Effector memory CD4-positive, alpha-beta T cell (primary cell): ENCODE measurements around the gene PTPRN2.

Experiments used
- DNase-seq, 3 donors: peaks; one replicate each; pipeline ENCODE4 v3.0.0-alpha.2; 2020
- H3K27ac ChIP-seq: 2 replicates; pipeline ENCODE4 v1.7.0; 2013; ENCODE audit warnings: mild to moderate bottlenecking, low read length, moderate library complexity; ENCODE audit not compliant: insufficient read depth, poor library complexity, severe bottlenecking
- H3K27me3 ChIP-seq: replicated peaks from 2 replicates; pipeline ENCODE4 v1.7.0; 2013; ENCODE audit warnings: mild to moderate bottlenecking, low read length; ENCODE audit not compliant: insufficient read depth, control insufficient read depth, poor library complexity, severe bottlenecking
- H3K36me3 ChIP-seq: 2 replicates; pipeline ENCODE4 v1.7.0; 2013; ENCODE audit warnings: mild to moderate bottlenecking, low read length, moderate library complexity; ENCODE audit not compliant: control insufficient read depth, insufficient read depth
- H3K4me1 ChIP-seq: 2 replicates; pipeline ENCODE4 v1.7.0; 2013; ENCODE audit warnings: low read length, mild to moderate bottlenecking; ENCODE audit not compliant: control insufficient read depth, insufficient read depth, poor library complexity, severe bottlenecking
- H3K4me3 ChIP-seq: 2 replicates; pipeline ENCODE4 v1.7.0; 2013; ENCODE audit warnings: low read length, low read depth, mild to moderate bottlenecking; ENCODE audit not compliant: insufficient read depth, poor library complexity, severe bottlenecking
- H3K9me3 ChIP-seq: 2 replicates; pipeline ENCODE4 v1.7.0; 2013; ENCODE audit warnings: mild to moderate bottlenecking, low read length, moderate library complexity; ENCODE audit not compliant: control insufficient read depth

PTPRN2 gene

GRCh38 chr7:158019726-158020705 lies 567.6 kb downstream of the PTPRN2 start:
- Histone ChIP-seq H3K27me3 (no peaks in the 10 kb centered on the region), H3K4me1 (no peaks in the 10 kb centered on the region), H3K4me3 (no peak overlapping the region), H3K9me3 (no peaks in the 10 kb centered on the region), H3K27ac (no peak overlapping the region), H3K36me3 (no peaks in the 10 kb centered on the region)
- no peak for DNase-seq

DNA sequence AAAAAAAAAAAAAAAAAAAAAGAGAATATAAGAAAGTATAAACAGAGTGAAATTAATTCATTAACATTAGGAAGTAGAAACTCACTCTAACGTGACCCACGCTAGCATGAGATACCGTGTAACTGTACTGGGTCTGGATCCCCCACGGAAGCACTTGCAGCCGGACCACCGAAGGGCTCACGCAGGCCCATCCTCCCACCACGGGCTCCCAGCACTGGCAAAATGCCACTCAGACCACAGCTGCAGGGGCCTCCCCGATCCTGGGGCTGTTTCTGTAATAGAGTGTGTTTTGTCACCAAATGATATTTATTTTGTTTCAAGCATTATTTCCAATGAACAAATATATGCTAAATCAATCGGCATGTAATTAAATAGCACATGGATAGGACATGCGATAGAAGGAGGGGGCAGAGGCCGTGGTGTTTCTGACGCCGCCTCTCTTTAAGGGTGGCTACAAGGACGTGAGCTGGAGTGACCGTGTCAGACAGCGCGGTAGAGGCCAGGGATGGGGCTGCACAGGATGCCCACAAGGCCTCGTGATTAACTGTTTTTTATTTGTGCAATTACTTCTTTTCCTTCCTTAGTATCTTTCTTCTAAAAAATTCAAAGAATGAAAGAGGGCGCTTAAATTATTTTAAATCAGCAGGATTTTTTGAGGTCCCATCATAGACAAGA lies 568.5 kb downstream of the PTPRN2 start:
- Histone ChIP-seq H3K9me3 (no peaks in the 10 kb centered on the region), H3K4me1 (no peaks in the 10 kb centered on the region), H3K27ac (no peak overlapping the region), H3K27me3 (no peaks in the 10 kb centered on the region), H3K4me3 (no peak overlapping the region), H3K36me3 (no peaks in the 10 kb centered on the region)
- DNase-seq = no peak

GRCh38 chr7:158018098-158018762 lies 569.4 kb downstream of the PTPRN2 start:
- no peaks in the 10 kb centered on the region for H3K4me1 ChIP-seq
- H3K9me3 ChIP-seq = no peaks in the 10 kb centered on the region
- no peak overlapping the region for H3K27ac ChIP-seq
- no peaks in the 10 kb centered on the region for H3K36me3 ChIP-seq
- H3K27me3 ChIP-seq = no peaks in the 10 kb centered on the region
- H3K4me3 ChIP-seq = no peak overlapping the region
- no peak for DNase-seq

DNA sequence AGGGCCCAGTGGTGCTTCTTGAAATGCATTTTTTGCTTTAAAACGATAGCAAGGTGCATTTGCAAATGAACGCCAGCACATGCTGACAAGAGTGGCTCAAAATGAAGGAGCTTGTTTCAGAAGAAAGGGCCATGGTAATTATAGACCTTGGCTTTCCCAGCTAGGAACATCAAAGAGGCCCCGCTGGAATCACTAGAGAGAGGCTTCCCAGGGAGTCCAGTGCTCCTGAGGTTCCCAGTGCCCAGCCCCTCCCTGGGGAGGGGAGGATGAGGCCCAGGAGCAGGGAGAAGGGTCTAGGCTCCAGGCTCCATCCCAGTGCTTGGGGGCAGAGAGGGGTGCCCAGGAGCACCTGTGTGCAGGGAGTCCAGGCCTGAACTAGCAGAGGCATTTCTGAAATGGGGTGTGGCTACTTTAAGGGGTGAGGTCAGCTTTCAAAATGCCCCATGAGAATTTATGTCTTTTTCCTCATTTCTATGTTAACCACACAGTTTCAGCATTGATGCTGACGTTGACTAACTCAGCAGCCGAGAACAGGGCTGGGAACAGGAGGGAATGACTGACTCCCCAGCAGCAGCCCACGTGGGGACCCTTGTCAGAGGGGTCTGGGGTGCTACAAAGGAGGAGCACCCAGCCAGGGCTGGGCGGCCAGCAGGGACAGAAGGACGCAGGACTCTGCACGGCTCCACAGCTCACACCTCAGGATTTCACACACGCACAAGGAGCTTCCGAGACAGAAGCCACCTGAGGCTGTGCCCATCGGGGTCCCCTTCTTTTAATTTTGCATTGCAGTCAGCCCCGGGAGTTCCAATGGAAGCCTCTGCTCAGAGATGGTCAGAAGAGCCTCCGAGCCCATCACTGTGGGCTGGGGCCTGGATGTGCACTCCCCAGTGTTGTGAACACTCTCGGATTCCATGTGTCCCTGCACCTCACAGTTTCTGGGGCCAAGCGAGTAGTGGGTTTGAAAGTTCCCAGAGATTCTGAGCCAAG lies 570.2 kb downstream of the PTPRN2 start:
- Histone ChIP-seq H3K9me3 (no peaks in the 10 kb centered on the region), H3K4me3 (no peak overlapping the region), H3K36me3 (no peaks in the 10 kb centered on the region), H3K27ac (no peak overlapping the region), H3K27me3 (no peaks in the 10 kb centered on the region), H3K4me1 (no peaks in the 10 kb centered on the region)
- no peak for DNase-seq

DNA sequence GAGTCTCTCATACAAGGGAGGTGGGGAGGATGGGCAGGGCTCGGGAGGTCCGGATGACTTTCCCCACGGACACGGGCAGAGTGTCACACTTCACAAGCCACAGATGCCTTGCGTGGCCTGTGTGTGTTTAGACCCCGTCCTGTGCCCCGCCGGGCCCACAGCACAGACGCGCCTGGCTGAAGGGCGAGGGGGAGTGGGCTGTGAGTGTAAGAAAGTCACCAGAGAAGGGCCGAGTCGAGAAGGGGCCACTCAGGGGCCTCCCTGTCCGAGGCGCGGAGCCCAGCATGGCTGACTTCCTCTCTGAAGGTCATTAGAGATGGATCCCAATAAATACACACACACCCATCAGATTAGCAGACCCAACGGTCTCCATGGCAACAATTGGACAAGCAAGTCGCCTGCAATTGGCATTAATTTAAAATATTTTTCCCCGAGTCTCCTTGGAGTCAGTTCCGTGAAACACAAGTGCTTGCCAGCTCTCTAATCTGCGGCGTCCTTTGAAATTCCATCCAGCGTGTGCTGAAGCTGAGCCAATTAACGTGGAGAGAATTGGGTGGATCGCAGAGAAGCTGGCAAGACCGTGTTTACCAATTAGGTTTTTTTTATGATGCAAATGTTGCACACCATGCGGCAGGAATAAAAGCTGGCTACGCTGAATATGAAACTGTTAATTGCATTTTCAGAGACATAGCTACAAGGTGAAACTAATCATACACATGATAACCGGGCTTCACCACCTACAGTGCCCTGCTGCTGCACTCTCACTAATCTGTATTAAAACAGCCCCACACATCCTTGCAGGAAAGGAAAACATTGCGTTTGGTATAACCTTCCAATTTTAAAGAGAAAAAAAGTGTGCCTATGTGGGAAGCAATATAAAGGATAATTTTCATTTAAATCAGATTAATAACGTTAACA lies 571.2 kb downstream of the PTPRN2 start:
- no peak overlapping the region for H3K4me3 ChIP-seq
- H3K4me1 ChIP-seq = no peaks in the 10 kb centered on the region
- H3K36me3 ChIP-seq = no peaks in the 10 kb centered on the region
- no peaks in the 10 kb centered on the region for H3K9me3 ChIP-seq
- no peak overlapping the region for H3K27ac ChIP-seq
- no peak for DNase-seq
- H3K27me3 ChIP-seq = no peaks in the 10 kb centered on the region

GRCh38 chr7:158015403-158016179 lies 572.0 kb downstream of the PTPRN2 start:
- Histone ChIP-seq H3K36me3 (no peaks in the 10 kb centered on the region), H3K4me1 (no peaks in the 10 kb centered on the region), H3K4me3 (no peak overlapping the region), H3K27me3 (no peaks in the 10 kb centered on the region), H3K27ac (no peak overlapping the region), H3K9me3 (no peaks in the 10 kb centered on the region)
- DNase-seq = no peak

- Histone ChIP-seq H3K9me3 (no peaks in the 10 kb centered on the region), H3K4me1 (no peaks in the 10 kb centered on the region), H3K4me3 (no peak overlapping the region), H3K36me3 (no peaks in the 10 kb centered on the region), H3K27me3 (no peaks in the 10 kb centered on the region), H3K27ac (no peak overlapping the region)
- DNase-seq = no peak
Measured at GRCh38 chr7:158014976-158015375, 572.6 kb downstream of the PTPRN2 start.

- Histone ChIP-seq H3K4me3 (no peak overlapping the region), H3K27ac (no peak overlapping the region)
Measured at GRCh38 chr7:158013085-158013668, 574.4 kb downstream of the PTPRN2 start.

More at GRCh38 chr7:158013085-158013668, 574.4 kb downstream of the PTPRN2 start:
- no peaks in the 10 kb centered on the region for H3K36me3 ChIP-seq
- DNase-seq = no peak
- no peaks in the 10 kb centered on the region for H3K27me3 ChIP-seq
- no peaks in the 10 kb centered on the region for H3K9me3 ChIP-seq
- H3K4me1 ChIP-seq = no peaks in the 10 kb centered on the region
